Measurements from ENCODE around the gene RCAN2.
"Not testable (repeated sequence)": the region's sequence is repeated elsewhere in the genome, so short reads cannot be mapped to it uniquely, and the experiment has no call there.

Gene RCAN2

DNA sequence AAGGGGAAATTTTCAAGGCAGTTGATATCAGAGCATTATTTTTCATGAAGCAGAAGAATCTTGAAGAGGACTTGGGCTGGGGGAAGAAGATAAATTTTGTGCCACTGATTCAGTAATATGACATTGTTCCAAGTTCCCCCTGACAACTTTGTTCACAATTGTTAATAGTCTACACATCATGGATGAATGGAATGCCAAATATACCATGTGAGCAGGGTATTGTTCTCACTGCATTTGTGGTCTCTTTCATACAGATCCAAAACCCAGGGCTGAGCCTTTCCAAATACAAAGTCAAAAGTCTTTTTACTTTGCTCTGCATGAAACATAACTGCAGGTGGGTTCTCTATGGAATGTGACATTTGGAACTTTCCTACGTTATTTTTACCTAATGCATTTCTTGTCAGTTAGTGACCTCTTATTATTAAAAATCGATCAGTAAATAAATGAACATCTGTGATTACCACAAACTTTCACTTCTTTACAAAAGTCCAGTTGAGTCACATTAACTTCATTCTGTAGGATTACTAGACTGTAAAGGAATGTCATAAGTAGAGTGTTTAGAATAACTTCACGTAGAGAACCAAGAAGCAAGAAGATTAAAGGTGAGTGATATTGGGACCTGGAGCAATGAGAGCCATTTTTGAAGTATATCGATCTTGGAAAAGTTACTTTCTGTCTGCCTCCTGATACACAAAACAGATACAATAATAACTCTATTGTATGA, 100.9 kb downstream of the RCAN2 start:
- no peak for DNase-seq (ENCODE audit: low read depth in 2 of 3, low spot score in 1 of 3)

DNA sequence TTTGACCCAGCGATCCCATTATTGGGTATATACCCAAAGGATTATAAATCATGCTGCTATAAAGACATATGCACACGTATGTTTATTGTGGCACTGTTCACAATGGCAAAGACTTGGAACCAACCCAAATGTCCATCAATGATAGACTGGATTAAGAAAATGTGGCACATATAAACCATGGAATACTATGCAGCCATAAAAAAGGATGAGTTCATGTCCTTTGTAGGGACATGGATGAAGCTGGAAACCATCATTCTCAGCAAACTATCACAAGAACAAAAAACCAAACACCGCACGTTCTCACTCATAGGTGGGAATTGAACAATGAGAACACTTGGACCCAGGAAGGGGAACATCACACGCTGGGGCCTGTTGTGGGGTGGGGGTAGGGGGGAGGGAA, 103.5 kb downstream of the RCAN2 start:
- not testable (repeated sequence) for DNase-seq (ENCODE audit: low read depth in 2 of 3, low spot score in 1 of 3)

GRCh38 chr6:46381579-46381978, 109.7 kb downstream of the RCAN2 start:
- no peak for DNase-seq (ENCODE audit: low read depth in 2 of 3, low spot score in 1 of 3)

DNA sequence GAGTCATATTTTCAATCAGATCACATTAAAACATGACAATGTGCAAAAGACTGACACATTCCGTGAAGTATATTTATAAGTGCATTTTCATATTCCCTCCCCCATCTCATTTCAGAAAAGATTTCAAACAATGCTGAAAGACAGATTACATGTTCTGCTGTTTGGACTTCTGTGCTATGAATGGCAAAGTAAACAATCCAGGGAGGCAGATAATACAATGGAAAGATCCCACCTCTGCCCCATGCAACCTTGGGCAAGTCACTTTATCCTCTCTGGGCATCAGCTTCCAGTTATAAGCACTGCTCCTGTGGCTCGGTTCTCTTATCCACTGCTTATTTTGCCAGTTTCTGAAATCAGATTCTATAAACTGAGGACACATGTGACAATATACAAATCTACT, 110.2 kb downstream of the RCAN2 start:
- DNase-seq (ENCODE audit: low read depth in 2 of 3, low spot score in 1 of 3) = no peak

DNA sequence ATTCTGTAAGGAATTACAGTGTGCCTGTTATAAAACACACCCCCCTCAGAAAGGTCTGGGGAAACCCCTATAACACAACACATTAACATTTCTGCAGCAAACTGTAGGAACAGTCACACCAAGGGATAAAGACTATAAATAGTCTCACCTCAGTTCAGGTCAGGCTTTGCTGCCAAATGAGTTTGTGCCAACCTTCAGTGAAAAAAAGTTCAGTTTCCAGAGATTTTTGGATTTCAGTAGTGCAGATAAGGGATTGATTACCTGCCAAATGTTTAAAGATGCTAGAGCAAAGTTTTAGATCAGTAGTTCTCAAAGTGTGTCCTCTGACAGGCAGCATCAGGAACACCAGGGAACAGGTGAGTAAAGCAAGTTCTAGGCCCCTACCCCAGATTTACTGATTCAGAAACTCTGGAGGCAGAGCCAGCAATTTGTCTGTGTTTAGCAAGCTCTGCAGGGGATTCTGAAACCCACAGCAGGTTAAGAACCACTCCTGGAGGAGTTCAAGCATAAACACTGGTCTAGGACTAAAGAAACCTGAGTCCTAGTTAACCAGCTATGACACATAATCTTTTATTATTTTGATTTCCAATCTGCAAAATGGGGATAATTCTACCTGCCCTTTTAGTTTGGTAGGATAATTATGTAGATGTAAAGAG, 111.0 kb downstream of the RCAN2 start:
- DNase-seq (ENCODE audit: low read depth in 2 of 3, low spot score in 1 of 3) = no peak

DNA sequence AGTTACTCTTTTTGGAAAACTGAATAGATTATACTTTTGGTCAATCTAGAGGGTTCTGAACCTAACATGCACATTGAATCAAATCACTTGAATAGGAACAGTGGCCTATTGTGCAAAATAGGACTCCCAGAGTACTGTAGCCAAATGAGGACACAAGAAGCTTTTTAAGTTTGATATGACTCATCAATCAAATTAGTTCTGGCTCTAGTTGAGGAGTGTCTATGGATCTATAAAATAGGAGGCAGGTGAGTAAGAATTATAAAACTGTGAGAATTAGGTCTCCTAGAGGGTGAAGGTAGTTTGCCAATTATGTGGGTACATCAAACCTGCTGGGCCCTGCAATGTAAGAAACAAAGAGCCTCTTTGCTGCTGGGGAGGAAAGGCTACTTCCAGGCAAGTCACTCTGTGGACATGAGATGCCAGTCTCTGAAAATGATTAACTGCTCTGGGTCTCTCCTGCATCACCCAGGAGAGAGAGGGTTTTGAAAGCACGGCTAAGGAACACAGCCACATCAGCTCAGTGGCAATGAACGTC, 112.3 kb downstream of the RCAN2 start:
- DNase-seq (ENCODE audit: low read depth in 2 of 3, low spot score in 1 of 3) = no peak

GRCh38 chr6:46378161-46378881, 112.9 kb downstream of the RCAN2 start:
- no peak for DNase-seq (ENCODE audit: low read depth in 2 of 3, low spot score in 1 of 3)

- DNase-seq (ENCODE audit: low read depth in 2 of 3, low spot score in 1 of 3) = no peak
These were observed 114.0 kb downstream of the RCAN2 start for GRCh38 chr6:46377209-46377608.

DNA sequence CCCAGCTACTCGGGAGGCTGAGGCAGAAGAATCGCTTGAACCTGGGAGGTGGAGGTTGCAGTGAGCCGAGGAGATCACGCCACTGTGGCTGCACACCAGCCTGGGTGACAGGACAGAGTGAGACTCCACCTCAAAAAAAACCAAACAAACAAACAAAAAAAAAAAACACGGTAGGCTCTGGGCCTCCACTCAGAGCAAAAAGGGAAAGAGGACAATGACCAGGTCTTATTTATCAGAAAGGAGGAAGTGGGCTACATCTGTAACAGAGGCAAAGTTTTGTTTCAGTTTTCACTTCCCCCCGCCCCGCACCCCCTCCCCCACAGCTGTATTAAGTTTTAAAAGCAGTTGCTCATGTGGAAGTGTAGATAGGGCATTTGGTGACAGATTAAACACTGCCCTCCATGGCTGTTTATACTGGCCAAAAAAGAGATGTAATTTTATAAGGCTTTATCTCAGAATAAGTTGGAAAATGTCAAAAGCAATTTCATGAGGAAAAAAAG, 114.6 kb downstream of the RCAN2 start:
- DNase-seq (ENCODE audit: low read depth in 2 of 3, low spot score in 1 of 3) = no peak

DNA sequence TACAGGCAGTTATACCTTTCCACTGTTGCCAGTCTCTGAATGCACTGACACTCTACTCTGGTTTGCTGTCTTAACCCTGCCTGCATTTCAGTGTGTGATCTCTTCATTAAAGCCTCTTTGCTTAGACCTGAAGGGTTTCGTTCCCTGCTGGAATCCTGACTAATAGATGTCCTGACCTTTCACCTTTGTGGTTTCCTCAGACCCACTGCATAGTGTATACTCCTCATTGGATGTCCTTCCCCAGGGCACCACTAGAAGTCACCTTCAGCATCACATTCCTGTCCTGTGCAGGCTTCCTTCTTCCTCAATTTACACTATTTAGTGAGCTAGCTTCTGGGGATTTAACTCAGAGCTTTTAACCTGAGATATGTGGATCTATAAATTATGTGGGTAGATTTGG, 120.6 kb downstream of the RCAN2 start:
- DNase-seq (ENCODE audit: low read depth in 2 of 3, low spot score in 1 of 3) = no peak

GRCh38 chr6:46368169-46368536, 123.1 kb downstream of the RCAN2 start:
- no peak for DNase-seq (ENCODE audit: low read depth in 2 of 3, low spot score in 1 of 3)

DNA sequence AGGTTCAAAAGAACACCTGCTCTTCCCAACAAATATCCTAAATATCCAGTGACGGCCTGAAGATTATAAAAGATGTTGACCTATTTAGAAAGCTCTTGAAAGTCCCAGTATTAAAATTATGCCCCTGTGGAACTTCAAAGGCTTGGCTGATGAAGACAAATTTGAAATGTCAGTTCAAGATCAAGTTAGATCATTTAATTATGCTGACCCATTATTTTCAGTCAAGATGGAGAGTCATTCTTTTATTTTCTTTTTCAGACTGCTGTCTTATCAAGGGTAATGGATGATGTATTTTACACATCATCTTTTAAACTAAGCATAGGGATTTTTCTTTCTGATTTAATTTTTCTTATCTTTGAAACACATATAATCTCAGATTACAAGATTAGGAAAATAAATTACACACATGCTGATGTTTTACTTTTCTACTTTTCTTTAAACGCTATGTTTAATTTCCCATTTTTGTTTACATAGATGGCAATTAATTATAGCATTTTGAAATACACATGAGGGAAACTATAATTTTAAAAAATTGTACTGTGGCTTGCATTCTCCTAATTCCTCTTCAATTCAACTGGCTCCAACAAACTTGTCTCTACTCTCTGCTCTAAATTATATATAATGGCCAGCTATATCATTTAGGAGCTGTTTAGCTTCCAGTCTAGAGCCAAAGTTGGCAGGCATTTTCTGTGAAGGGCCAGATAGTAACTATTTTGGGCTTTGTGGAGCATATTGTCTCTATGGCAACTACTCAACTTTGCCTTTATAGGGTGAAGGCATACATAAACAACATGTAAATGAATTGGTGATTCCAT, 123.7 kb downstream of the RCAN2 start:
- no peak for DNase-seq (ENCODE audit: low read depth in 2 of 3, low spot score in 1 of 3)

GRCh38 chr6:46366190-46366900, 124.9 kb downstream of the RCAN2 start:
- DNase-seq (ENCODE audit: low read depth in 2 of 3, low spot score in 1 of 3) = no peak

GRCh38 chr6:46357591-46357990, 133.7 kb downstream of the RCAN2 start:
- no peak for DNase-seq (ENCODE audit: low read depth in 2 of 3, low spot score in 1 of 3)

- DNase-seq (ENCODE audit: low read depth in 2 of 3, low spot score in 1 of 3) = no peak
These were observed 134.7 kb downstream of the RCAN2 start for GRCh38 chr6:46356543-46356942.

DNA sequence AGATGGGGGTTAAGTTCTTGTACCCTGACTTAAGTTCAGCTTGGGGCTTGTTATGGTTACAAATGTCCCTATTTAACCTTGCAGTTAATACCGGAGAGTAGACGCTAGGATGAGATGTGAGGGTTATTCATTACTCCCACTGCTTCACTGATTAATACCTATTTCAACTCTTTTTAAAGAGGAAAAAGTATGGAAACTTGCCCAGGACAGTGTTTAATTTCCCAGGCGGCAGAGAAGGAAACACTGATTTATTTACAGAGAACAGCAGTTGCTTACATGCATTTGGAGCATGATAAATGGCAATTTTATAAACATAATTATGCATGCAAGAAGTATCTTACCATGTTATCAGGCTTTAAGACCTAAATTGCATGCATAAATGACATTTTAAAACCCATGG, 137.7 kb downstream of the RCAN2 start:
- no peak for DNase-seq (ENCODE audit: low read depth in 2 of 3, low spot score in 1 of 3)

DNA sequence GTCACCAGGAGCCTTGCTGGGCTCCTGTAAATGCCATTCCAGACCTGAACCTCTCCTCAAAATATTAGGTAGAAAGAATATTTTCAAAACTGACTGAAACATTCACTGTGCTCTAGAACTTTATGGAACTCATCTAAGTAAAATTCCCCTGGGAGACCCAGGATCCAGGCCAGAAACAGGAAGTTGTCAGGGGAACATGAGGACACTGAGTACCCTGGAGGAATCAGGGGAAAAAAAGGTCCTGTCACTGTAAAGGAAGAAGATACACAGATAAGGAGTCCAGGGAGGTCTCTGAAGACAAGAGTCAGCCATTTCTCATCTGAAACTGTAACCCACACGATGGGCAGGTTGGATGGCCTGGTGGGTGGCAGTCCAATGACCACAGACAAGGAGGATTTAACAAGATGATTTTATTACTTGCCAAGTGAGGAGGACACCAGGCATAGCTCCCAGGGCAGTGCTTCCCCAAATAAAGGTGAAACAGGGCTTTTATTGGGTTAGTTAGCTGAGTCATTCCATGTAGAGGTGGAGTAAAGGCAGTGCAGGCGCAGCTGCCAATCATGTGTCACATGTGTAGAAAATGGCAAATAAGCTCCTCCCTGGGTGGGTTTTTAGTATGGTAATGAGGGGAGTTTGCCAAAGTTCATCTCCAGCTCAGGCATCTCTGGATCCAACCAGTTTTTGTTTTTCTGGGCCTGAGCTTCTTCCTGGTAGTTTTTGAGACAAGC, 138.5 kb downstream of the RCAN2 start:
- DNase-seq (ENCODE audit: low read depth in 2 of 3, low spot score in 1 of 3) = no peak

- no peak for DNase-seq (ENCODE audit: low read depth in 2 of 3, low spot score in 1 of 3)
These were observed 140.5 kb downstream of the RCAN2 start for GRCh38 chr6:46350714-46351113.

GRCh38 chr6:46347669-46348068, 143.6 kb downstream of the RCAN2 start:
- no peak for DNase-seq (ENCODE audit: low read depth in 2 of 3, low spot score in 1 of 3)

DNA sequence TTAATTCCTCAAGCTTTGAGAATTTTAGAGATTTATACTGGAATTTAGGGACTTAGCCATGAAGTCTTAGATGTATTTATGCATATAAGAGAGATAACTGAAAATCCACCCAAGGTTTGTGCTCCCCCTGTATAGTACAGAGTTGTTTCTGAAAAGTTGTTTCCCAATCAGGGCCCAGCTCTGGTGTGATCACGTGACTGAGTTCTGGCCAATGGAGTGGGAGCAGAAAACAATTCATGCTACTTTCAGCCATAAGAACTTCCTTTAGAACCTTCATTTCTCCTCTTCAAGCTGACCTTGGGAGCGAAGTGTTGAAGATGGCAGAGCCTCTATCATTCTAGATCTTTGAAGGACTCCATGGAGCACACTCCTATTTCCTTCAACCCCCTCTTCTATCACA, 151.0 kb downstream of the RCAN2 start:
- no peak for DNase-seq (ENCODE audit: low read depth in 2 of 3, low spot score in 1 of 3)
